HEK293 (cell line): ENCODE results near the gene NRROS.

Experiments used
- CTCF ChIA-PET: fragments of 350-600 bp; formaldehyde crosslinking; extraction: SDS; loops from one replicate; lab custom pipeline; 2021; ENCODE audit warnings: antibody characterized with exemption; lab: Yijun Ruan, JAX
- POLR2A ChIA-PET: fragments of 300-600 bp; formaldehyde crosslinking; extraction: SDS; loops from one replicate; lab custom pipeline; 2020; ENCODE audit warnings: antibody characterized with exemption, inconsistent platforms; lab: Yijun Ruan, JAX
- H3K27ac ChIP-seq: fragments of 200-500 bp; sonication (Bioruptor generic); 2 replicates; pipeline ENCODE4 v1.5.1; 2014; ENCODE audit warnings: low read depth, low read length, control low read depth, inconsistent platforms; ENCODE audit errors: extremely low read depth
- H3K36me3 ChIP-seq, 2 experiments: fragments of 200-500 bp in 1 of 2; sonication (Bioruptor generic) in 1 of 2; 1 replicate in 1 of 2; 2 replicates in 1 of 2; pipeline ENCODE4 v1.5.1; 2014 to 2017; ENCODE audit warnings: inconsistent platforms in 2 of 2, low read length in 2 of 2; ENCODE audit not compliant: control insufficient read depth in 2 of 2, insufficient read depth in 1 of 2
- H3K4me1 ChIP-seq: fragments of 200-500 bp; sonication (Bioruptor generic); 2 replicates; pipeline ENCODE4 v1.5.1; 2014; ENCODE audit warnings: mild to moderate bottlenecking, low read length, inconsistent platforms; ENCODE audit not compliant: control insufficient read depth, insufficient read depth
- H3K4me3 ChIP-seq: 2 replicates; pipeline ENCODE4 v1.5.1; 2011; ENCODE audit warnings: low read depth, mild to moderate bottlenecking, control low read depth, low read length, moderate library complexity
- H3K9me3 ChIP-seq: fragments of 200-500 bp; sonication (Bioruptor generic); 2 replicates; pipeline ENCODE4 v1.5.1; 2014; ENCODE audit warnings: low read depth, low read length, inconsistent platforms; ENCODE audit not compliant: control insufficient read depth, insufficient read depth
- EGR2 ChIP-seq: fragments of 450-650 bp; formaldehyde crosslinking; IDR thresholded peaks from 2 replicates; pipeline ENCODE4 v1.5.1; 2016; ENCODE audit warnings: low read depth, missing biosample characterization, missing genetic modification characterization
- HOXD13 ChIP-seq: sonication (generic); formaldehyde crosslinking; IDR thresholded peaks from 2 replicates; pipeline ENCODE4 v1.8.0; 2022; ENCODE audit warnings: missing genetic modification reagents, borderline replicate concordance
- SCRT2 ChIP-seq: fragments of 450-650 bp; formaldehyde crosslinking; IDR thresholded peaks from 2 replicates; pipeline ENCODE4 v1.5.1; 2016; ENCODE audit warnings: missing biosample characterization, missing genetic modification characterization
- TSHZ1 ChIP-seq: fragments of 450-650 bp; formaldehyde crosslinking; IDR thresholded peaks from 2 replicates; pipeline ENCODE4 v1.5.1; 2016; ENCODE audit warnings: missing biosample characterization, missing genetic modification characterization, borderline replicate concordance
- YY2 ChIP-seq: fragments of 450-650 bp; formaldehyde crosslinking; IDR thresholded peaks from 2 replicates; pipeline ENCODE4 v1.5.1; 2016; ENCODE audit warnings: missing biosample characterization, missing genetic modification characterization
- ZFHX2 ChIP-seq: fragments of 450-650 bp; formaldehyde crosslinking; conservative IDR thresholded peaks from 2 replicates; pipeline ENCODE4 v1.5.1; 2016; ENCODE audit warnings: missing biosample characterization, missing genetic modification characterization
- ZNF138 ChIP-seq: fragments of 450-650 bp; formaldehyde crosslinking; IDR thresholded peaks from 2 replicates; pipeline ENCODE4 v1.5.1; 2016; ENCODE audit warnings: missing biosample characterization, missing genetic modification characterization, borderline replicate concordance
- ZNF155 ChIP-seq: fragments of 450-650 bp; formaldehyde crosslinking; IDR thresholded peaks from 2 replicates; pipeline ENCODE4 v1.5.1; 2016; ENCODE audit warnings: missing biosample characterization, missing genetic modification characterization
- ZNF157 ChIP-seq: fragments of 450-650 bp; formaldehyde crosslinking; IDR thresholded peaks from 2 replicates; pipeline ENCODE4 v1.5.1; 2016; ENCODE audit warnings: missing biosample characterization, missing genetic modification characterization
- ZNF221 ChIP-seq: fragments of 450-650 bp; formaldehyde crosslinking; IDR thresholded peaks from 2 replicates; pipeline ENCODE4 v1.5.1; 2017; ENCODE audit warnings: missing biosample characterization, missing genetic modification characterization, borderline replicate concordance
- ZNF24 ChIP-seq: fragments of 450-650 bp; formaldehyde crosslinking; IDR thresholded peaks from 2 replicates; pipeline ENCODE4 v1.5.1; 2016; ENCODE audit warnings: missing biosample characterization, missing genetic modification characterization
- ZNF274 ChIP-seq, 2 experiments: fragments of 200-500 bp in 1 of 2; fragments of 450-650 bp in 1 of 2; sonication (Bioruptor generic) in 1 of 2; formaldehyde crosslinking in 1 of 2; IDR thresholded peaks; 2 replicates each; pipeline versions ENCODE4 v1.5.1 to v1.6.1; 2014 to 2016; ENCODE audit warnings: borderline replicate concordance in 1 of 2, inconsistent platforms in 1 of 2, low read length in 1 of 2, missing biosample characterization in 1 of 2, missing genetic modification characterization in 1 of 2
- ZNF362 ChIP-seq: fragments of 450-650 bp; formaldehyde crosslinking; IDR thresholded peaks from 2 replicates; pipeline ENCODE4 v1.5.1; 2016; ENCODE audit warnings: missing biosample characterization, missing genetic modification characterization
- ZNF394 ChIP-seq: fragments of 450-650 bp; formaldehyde crosslinking; IDR thresholded peaks from 2 replicates; pipeline ENCODE4 v1.5.1; 2016; ENCODE audit warnings: missing biosample characterization, missing genetic modification characterization, mild to moderate bottlenecking, moderate library complexity, borderline replicate concordance
- ZNF48 ChIP-seq: fragments of 450-650 bp; formaldehyde crosslinking; IDR thresholded peaks from 2 replicates; pipeline ENCODE4 v1.5.1; 2016; ENCODE audit warnings: missing biosample characterization, missing genetic modification characterization
- ZNF513 ChIP-seq: fragments of 450-650 bp; IDR thresholded peaks from 2 replicates; pipeline ENCODE4 v1.5.1; 2018; ENCODE audit warnings: missing biosample characterization, missing genetic modification characterization
- ZNF521 ChIP-seq: fragments of 450-650 bp; formaldehyde crosslinking; IDR thresholded peaks from 2 replicates; pipeline ENCODE4 v1.5.1; 2017; ENCODE audit warnings: missing biosample characterization, mild to moderate bottlenecking, missing genetic modification characterization
- ZNF529 ChIP-seq: fragments of 450-650 bp; formaldehyde crosslinking; IDR thresholded peaks from 2 replicates; pipeline ENCODE4 v1.5.1; 2017; ENCODE audit warnings: missing genetic modification characterization, missing biosample characterization; ENCODE audit not compliant: insufficient replicate concordance
- ZNF585B ChIP-seq: fragments of 450-650 bp; formaldehyde crosslinking; IDR thresholded peaks from 2 replicates; pipeline ENCODE4 v1.5.1; 2016; ENCODE audit warnings: missing biosample characterization, missing genetic modification characterization
- ZNF621 ChIP-seq: fragments of 450-650 bp; formaldehyde crosslinking; IDR thresholded peaks from 2 replicates; pipeline ENCODE4 v1.5.1; 2017; ENCODE audit warnings: missing biosample characterization, missing genetic modification characterization
- ZNF639 ChIP-seq: fragments of 450-650 bp; formaldehyde crosslinking; IDR thresholded peaks from 2 replicates; pipeline ENCODE4 v1.5.1; 2016; ENCODE audit warnings: missing biosample characterization, missing genetic modification characterization
- ZNF654 ChIP-seq: fragments of 450-650 bp; formaldehyde crosslinking; IDR thresholded peaks from 2 replicates; pipeline ENCODE4 v1.5.1; 2016; ENCODE audit warnings: low read depth, missing biosample characterization, missing genetic modification characterization
- ZNF664 ChIP-seq: fragments of 450-650 bp; formaldehyde crosslinking; IDR thresholded peaks from 2 replicates; pipeline ENCODE4 v1.5.1; 2016; ENCODE audit warnings: missing biosample characterization, missing genetic modification characterization
- ZNF776 ChIP-seq: fragments of 450-650 bp; formaldehyde crosslinking; IDR thresholded peaks from 2 replicates; pipeline ENCODE4 v1.5.0; 2017; ENCODE audit warnings: missing biosample characterization, missing genetic modification characterization, borderline replicate concordance
- ZNF791 ChIP-seq: fragments of 450-650 bp; formaldehyde crosslinking; IDR thresholded peaks from 2 replicates; pipeline ENCODE4 v1.5.1; 2016; ENCODE audit warnings: missing biosample characterization, missing genetic modification characterization

NRROS gene

GRCh38 chr3:196686436-196686835, 46.9 kb downstream of the NRROS start (continued):
- TF ChIP-seq ZNF654 (tag by site-specific recombination) (no peak), YY2 (tag by site-specific recombination) (no peak), ZNF274 (IDR thresholded peaks at IDR 0.05; ENCODE audit: low read length) (no peak), ZNF274 (tag by site-specific recombination; IDR thresholded peaks at IDR 0.05; ENCODE audit: borderline replicate concordance) (no peak), ZNF776 (tag by site-specific recombination) (no peak), ZNF157 (no peak), ZNF362 (tag by site-specific recombination) (no peak), ZNF585B (tag by site-specific recombination) (no peak), ZNF521 (tag by site-specific recombination) (no peak), ZNF791 (tag by site-specific recombination) (no peak)
- TF ChIP-seq, all 188 proteins: peak for 0

GRCh38 chr3:196688349-196688748, 48.9 kb downstream of the NRROS start:
- no peaks in the 10 kb centered on the region for H3K9me3 ChIP-seq

GRCh38 chr3:196689941-196690660, 50.6 kb downstream of the NRROS start:
- H3K27ac ChIP-seq = no peak overlapping the region
- POLR2A ChIA-PET = interaction anchor here (0.7 kb wide), 1 partner anchor 455 kb away, joined by 3 read pairs; no protein-coding TSS in a partner anchor
- H3K9me3 ChIP-seq = no peaks in the 10 kb centered on the region
- no peaks in the 10 kb centered on the region for H3K36me3 ChIP-seq
- CTCF ChIA-PET = interaction anchor here (1.4 kb wide), 1 partner anchor 78 kb away, joined by 3 read pairs; no protein-coding TSS in a partner anchor
- no peak overlapping the region for H3K4me3 ChIP-seq
- H3K4me1 ChIP-seq = no peaks in the 10 kb centered on the region
- TF ChIP-seq ZNF394 (tag by site-specific recombination) (no peak), TSHZ1 (tag by site-specific recombination) (no peak), HOXD13 (no peak), ZNF157 (no peak), ZNF639 (no peak), ZNF221 (tag by site-specific recombination) (no peak), ZNF664 (no peak), ZNF155 (no peak), ZNF138 (no peak), ZNF48 (tag by site-specific recombination) (no peak), SCRT2 (tag by site-specific recombination) (no peak), ZNF621 (tag by site-specific recombination) (no peak), ZNF24 (tag by site-specific recombination) (no peak), ZNF513 (no peak)

More at GRCh38 chr3:196688349-196688748, 48.9 kb downstream of the NRROS start:
- no peak overlapping the region for H3K27ac ChIP-seq
- no peaks in the 10 kb centered on the region for H3K4me1 ChIP-seq
- ChIA-PET CTCF (interaction anchor here (2.4 kb wide), 1 partner anchor 79 kb away, joined by 13 read pairs; no protein-coding TSS in a partner anchor), POLR2A (no interaction called here)
- H3K4me3 ChIP-seq = no peak overlapping the region
- TF ChIP-seq ZFHX2 (tag by site-specific recombination) (peak; percentile 91), ZNF529 (tag by site-specific recombination) (no peak), EGR2 (tag by site-specific recombination) (peak; percentile 73)
- TF ChIP-seq, all 188 proteins: peak for 2
- H3K36me3 ChIP-seq = no peaks in the 10 kb centered on the region
